ENCODE results near the gene WFIKKN1. TPM values are rescaled to one million over a fixed set of nuclear protein-coding genes. Genes with fewer than 3 reads are reported as not detected.

WFIKKN1 gene
- polyA plus RNA-seq, 1 experiment, result not detected

DNA sequence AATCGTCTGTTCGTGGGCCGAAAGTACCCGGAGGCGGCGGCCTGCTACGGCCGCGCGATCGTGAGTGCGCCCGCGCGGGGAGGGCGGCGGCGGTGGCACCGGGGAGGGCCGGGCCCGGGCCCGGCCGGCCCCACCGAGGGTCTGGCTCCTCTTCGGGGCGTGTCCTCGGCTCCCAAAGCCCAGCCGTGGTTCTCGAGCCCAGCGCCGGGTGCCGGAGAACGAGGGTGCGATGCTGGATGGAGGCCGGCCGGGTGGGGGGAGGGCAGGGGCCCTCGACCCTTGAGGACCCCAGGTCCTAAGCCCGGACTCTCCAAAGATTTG, 49.8 kb downstream of the WFIKKN1 start:
- Histone ChIP-seq H3K27me3 (ENCODE audit: control insufficient read depth, insufficient read depth, low read length) (no peaks in the 10 kb centered on the region), H3K9me3 (ENCODE audit: control insufficient read depth, insufficient read depth, low read length) (peaks cover 15% of the 10 kb centered on the region; the same call in 1 of the 2 replicates), H3K4me3 (ENCODE audit: low read depth, low read length) (peak overlapping the region; percentile 73), H3K27ac (ENCODE audit: low read depth, low read length) (peak overlapping the region; percentile 31)
- POLR2A ChIA-PET, result interaction anchor here (0.8 to 1.6 kb wide), 3 partner anchors 9 to 14 kb away, joined by 4 to 10 read pairs (median 4); partner anchors contain the start of gene WDR24
- TF ChIP-seq, protein P1, sequence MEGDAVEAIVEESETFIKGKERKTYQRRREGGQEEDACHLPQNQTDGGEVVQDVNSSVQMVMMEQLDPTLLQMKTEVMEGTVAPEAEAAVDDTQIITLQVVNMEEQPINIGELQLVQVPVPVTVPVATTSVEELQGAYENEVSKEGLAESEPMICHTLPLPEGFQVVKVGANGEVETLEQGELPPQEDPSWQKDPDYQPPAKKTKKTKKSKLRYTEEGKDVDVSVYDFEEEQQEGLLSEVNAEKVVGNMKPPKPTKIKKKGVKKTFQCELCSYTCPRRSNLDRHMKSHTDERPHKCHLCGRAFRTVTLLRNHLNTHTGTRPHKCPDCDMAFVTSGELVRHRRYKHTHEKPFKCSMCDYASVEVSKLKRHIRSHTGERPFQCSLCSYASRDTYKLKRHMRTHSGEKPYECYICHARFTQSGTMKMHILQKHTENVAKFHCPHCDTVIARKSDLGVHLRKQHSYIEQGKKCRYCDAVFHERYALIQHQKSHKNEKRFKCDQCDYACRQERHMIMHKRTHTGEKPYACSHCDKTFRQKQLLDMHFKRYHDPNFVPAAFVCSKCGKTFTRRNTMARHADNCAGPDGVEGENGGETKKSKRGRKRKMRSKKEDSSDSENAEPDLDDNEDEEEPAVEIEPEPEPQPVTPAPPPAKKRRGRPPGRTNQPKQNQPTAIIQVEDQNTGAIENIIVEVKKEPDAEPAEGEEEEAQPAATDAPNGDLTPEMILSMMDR (IDR thresholded peaks at IDR 0.05; ENCODE audit: low read depth, low read length), result no peak
- DNase-seq (ENCODE audit: low read depth, low spot score), result no peak
- CTCF ChIA-PET, result no interaction called here

- H3K27ac ChIP-seq (ENCODE audit: low read depth, low read length), result peak overlapping the region; percentile 31
- ChIA-PET CTCF (interaction anchor here (1.3 kb wide), 1 partner anchor 14 kb away, joined by 5 read pairs; the partner anchor contains the start of gene RHOT2), POLR2A (interaction anchor here (0.8 to 1.6 kb wide), 3 partner anchors 9 to 14 kb away, joined by 4 to 10 read pairs (median 4); partner anchors contain the start of gene WDR24)
- DNase-seq (ENCODE audit: low read depth, low spot score), result no peak
- H3K9me3 ChIP-seq (ENCODE audit: control insufficient read depth, insufficient read depth, low read length), result peaks cover 16% of the 10 kb centered on the region; the same call in 1 of the 2 replicates
- peak overlapping the region; percentile 73 for H3K4me3 ChIP-seq (ENCODE audit: low read depth, low read length)
- H3K27me3 ChIP-seq (ENCODE audit: control insufficient read depth, insufficient read depth, low read length), result no peaks in the 10 kb centered on the region
- TF ChIP-seq, protein P1 (IDR thresholded peaks at IDR 0.05; ENCODE audit: low read depth, low read length), result no peak
Observed at GRCh38 chr16:680967-681745, 50.4 kb downstream of the WFIKKN1 start.

DNA sequence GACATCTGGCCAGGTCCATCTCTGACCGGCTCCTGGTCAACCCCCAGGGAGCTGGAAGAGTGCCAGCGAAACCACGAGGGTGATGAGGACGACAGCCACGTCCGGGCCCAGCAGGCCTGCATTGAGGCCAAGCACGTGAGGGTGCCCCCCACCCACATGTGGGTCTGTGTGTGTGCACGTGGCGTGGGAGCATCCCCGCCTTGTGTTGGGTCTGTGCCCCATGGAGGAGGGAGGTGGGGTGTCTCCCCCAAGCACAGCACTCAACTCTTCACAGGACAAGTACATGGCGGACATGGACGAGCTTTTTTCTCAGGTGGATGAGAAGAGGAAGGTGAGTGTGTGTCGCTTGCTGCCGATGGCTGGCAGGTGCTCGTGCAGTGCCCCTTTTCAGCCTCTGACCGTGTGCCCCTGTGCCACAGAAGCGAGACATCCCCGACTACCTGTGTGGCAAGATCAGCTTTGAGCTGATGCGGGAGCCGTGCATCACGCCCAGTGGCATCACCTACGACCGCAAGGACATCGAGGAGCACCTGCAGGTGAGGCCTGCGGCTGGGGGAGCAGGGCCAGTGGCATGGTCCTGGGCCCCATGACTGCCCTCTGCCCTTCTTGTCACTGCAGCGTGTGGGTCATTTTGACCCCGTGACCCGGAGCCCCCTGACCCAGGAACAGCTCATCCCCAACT, 51.1 kb downstream of the WFIKKN1 start:
- Histone ChIP-seq H3K4me3 (ENCODE audit: low read depth, low read length) (peak overlapping the region; percentile 73), H3K9me3 (ENCODE audit: control insufficient read depth, insufficient read depth, low read length) (peaks cover 16% of the 10 kb centered on the region; the same call in 1 of the 2 replicates), H3K27me3 (ENCODE audit: control insufficient read depth, insufficient read depth, low read length) (no peaks in the 10 kb centered on the region), H3K27ac (ENCODE audit: low read depth, low read length) (no peak overlapping the region)
- POLR2A ChIA-PET, result no interaction called here
- no peak for DNase-seq (ENCODE audit: low read depth, low spot score)
- CTCF ChIA-PET, result interaction anchor here (1.3 kb wide), 1 partner anchor 14 kb away, joined by 5 read pairs; the partner anchor contains the start of gene RHOT2
- TF ChIP-seq, protein P1 (IDR thresholded peaks at IDR 0.05; ENCODE audit: low read depth, low read length), result no peak

DNA sequence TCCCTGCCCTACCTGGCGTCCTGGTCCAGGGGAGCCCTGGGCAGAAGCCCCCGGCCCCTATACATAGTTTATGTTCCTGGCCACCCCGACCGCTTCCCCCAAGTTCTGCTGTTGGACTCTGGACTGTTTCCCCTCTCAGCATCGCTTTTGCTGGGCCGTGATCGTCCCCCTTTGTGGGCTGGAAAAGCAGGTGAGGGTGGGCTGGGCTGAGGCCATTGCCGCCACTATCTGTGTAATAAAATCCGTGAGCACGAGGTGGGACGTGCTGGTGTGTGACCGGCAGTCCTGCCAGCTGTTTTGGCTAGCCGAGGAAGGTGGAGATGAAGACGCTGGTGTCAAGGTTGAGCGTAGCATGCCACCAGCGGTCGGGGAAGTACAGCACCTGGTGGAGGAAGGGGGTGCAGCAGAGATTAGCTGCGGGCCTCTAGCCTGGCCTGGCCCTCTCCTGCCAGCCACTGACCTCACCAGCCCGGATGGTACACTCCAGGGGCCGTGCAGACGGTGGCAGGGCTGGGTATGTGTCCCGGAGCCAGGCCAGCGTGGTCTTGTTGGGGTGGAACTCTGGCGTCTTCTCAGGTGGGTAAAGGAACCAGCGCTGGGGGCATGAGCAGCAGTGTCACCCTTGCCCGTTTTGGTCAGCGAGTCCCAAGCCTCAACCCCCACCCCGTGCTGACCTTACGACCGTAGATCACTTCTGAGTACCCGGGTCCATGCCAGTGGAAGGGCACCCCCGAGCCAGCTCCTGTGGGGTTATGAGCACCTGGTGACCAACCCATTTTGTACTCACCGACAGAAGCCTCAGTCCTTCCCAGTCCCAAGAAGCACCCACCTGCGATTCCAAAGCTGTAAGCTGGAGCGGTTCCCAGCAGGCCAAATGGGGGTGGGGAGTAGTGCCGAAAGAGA, 52.0 kb downstream of the WFIKKN1 start:
- DNase-seq (ENCODE audit: low read depth, low spot score), result no peak
- no peak overlapping the region for H3K27ac ChIP-seq (ENCODE audit: low read depth, low read length)
- no peaks in the 10 kb centered on the region for H3K27me3 ChIP-seq (ENCODE audit: control insufficient read depth, insufficient read depth, low read length)
- H3K4me3 ChIP-seq (ENCODE audit: low read depth, low read length), result peak overlapping the region; percentile 70
- CTCF ChIA-PET, result no interaction called here
- POLR2A ChIA-PET, result no interaction called here
- TF ChIP-seq, protein P1 (IDR thresholded peaks at IDR 0.05; ENCODE audit: low read depth, low read length), result no peak
- peaks cover 16% of the 10 kb centered on the region; the same call in 1 of the 2 replicates for H3K9me3 ChIP-seq (ENCODE audit: control insufficient read depth, insufficient read depth, low read length)
